ENCODE measurements around the gene DOCK6.

Gene DOCK6

GRCh38 chr19:11246941-11247340 lies 15.4 kb downstream of the DOCK6 start:
- Histone ChIP-seq H3K27ac (no peak overlapping the region), H3K4me2 (no peak overlapping the region), H3K9ac (no peak overlapping the region), H3K4me1 (ENCODE audit: low read depth, poor library complexity, severe bottlenecking) (peaks cover 5% of the 10 kb centered on the region), H3K36me3 (ENCODE audit: insufficient read depth) (no peaks in the 10 kb centered on the region), H3K79me2 (ENCODE audit: insufficient read depth, low read depth) (no peaks in the 10 kb centered on the region), H4K20me1 (ENCODE audit: insufficient read depth) (no peaks in the 10 kb centered on the region), H3K27me3 (ENCODE audit: insufficient read depth, low read depth) (peaks cover 10% of the 10 kb centered on the region), H3K4me3 (IDR thresholded peaks at IDR 0.05; ENCODE audit: insufficient read depth, low read depth, low read length) (no peak overlapping the region), H2AFZ (ENCODE audit: low read depth) (no peak overlapping the region)
- TF ChIP-seq CTCF (conservative IDR thresholded peaks at IDR 0.05; ENCODE audit: low read depth, low read length) = no peak

GRCh38 chr19:11244846-11245589 lies 17.3 kb downstream of the DOCK6 start:
- Histone ChIP-seq H3K27me3 (ENCODE audit: insufficient read depth, low read depth) (peaks cover 16% of the 10 kb centered on the region), H3K36me3 (ENCODE audit: insufficient read depth) (no peaks in the 10 kb centered on the region), H3K9ac (no peak overlapping the region), H2AFZ (ENCODE audit: low read depth) (no peak overlapping the region), H3K27ac (no peak overlapping the region), H4K20me1 (ENCODE audit: insufficient read depth) (no peaks in the 10 kb centered on the region), H3K4me3 (IDR thresholded peaks at IDR 0.05; ENCODE audit: insufficient read depth, low read depth, low read length) (no peak overlapping the region), H3K4me2 (no peak overlapping the region), H3K79me2 (ENCODE audit: insufficient read depth, low read depth) (no peaks in the 10 kb centered on the region), H3K4me1 (ENCODE audit: low read depth, poor library complexity, severe bottlenecking) (peaks cover 5% of the 10 kb centered on the region)
- TF ChIP-seq CTCF (conservative IDR thresholded peaks at IDR 0.05; ENCODE audit: low read depth, low read length) = no peak

GRCh38 chr19:11243798-11244169 lies 18.5 kb downstream of the DOCK6 start:
- Histone ChIP-seq H3K27ac (no peak overlapping the region), H2AFZ (ENCODE audit: low read depth) (peak overlapping the region; percentile 61; the same call in 1 of the 2 replicates), H3K4me2 (peak overlapping the region; percentile 88; the same call in 1 of the 2 replicates), H3K36me3 (ENCODE audit: insufficient read depth) (no peaks in the 10 kb centered on the region), H3K79me2 (ENCODE audit: insufficient read depth, low read depth) (no peaks in the 10 kb centered on the region), H3K9ac (no peak overlapping the region), H3K27me3 (ENCODE audit: insufficient read depth, low read depth) (peaks cover 17% of the 10 kb centered on the region), H3K4me1 (ENCODE audit: low read depth, poor library complexity, severe bottlenecking) (peaks cover 5% of the 10 kb centered on the region), H4K20me1 (ENCODE audit: insufficient read depth) (no peaks in the 10 kb centered on the region), H3K4me3 (IDR thresholded peaks at IDR 0.05; ENCODE audit: insufficient read depth, low read depth, low read length) (no peak overlapping the region)
- TF ChIP-seq CTCF (conservative IDR thresholded peaks at IDR 0.05; ENCODE audit: low read depth, low read length) = no peak

- peaks cover 19% of the 10 kb centered on the region for H3K27me3 ChIP-seq (ENCODE audit: insufficient read depth, low read depth)
- no peak overlapping the region for H3K9ac ChIP-seq
- TF ChIP-seq CTCF (conservative IDR thresholded peaks at IDR 0.05; ENCODE audit: low read depth, low read length) = peak; percentile 78
- H3K36me3 ChIP-seq (ENCODE audit: insufficient read depth) = no peaks in the 10 kb centered on the region
- H3K79me2 ChIP-seq (ENCODE audit: insufficient read depth, low read depth) = no peaks in the 10 kb centered on the region
- no peaks in the 10 kb centered on the region for H4K20me1 ChIP-seq (ENCODE audit: insufficient read depth)
- no peak overlapping the region for H3K4me3 ChIP-seq (IDR thresholded peaks at IDR 0.05; ENCODE audit: insufficient read depth, low read depth, low read length)
- H3K4me2 ChIP-seq = peak overlapping the region; percentile 88; the same call in 1 of the 2 replicates
- peak overlapping the region; percentile 61; the same call in 1 of the 2 replicates for H2AFZ ChIP-seq (ENCODE audit: low read depth)
- H3K4me1 ChIP-seq (ENCODE audit: low read depth, poor library complexity, severe bottlenecking) = peaks cover 5% of the 10 kb centered on the region
- no peak overlapping the region for H3K27ac ChIP-seq
Observed at GRCh38 chr19:11242864-11243797, 19.2 kb downstream of the DOCK6 start.
